HEK293T (cell line): ENCODE measurements around the gene KDM2B.

Experiments used
- CTCF ChIA-PET: fragments of 350-600 bp; formaldehyde crosslinking; extraction: SDS; loops from one replicate; lab custom pipeline; 2021; ENCODE audit warnings: antibody characterized with exemption, inconsistent platforms; lab: Yijun Ruan, JAX
- POLR2A ChIA-PET: fragments of 350-600 bp; formaldehyde crosslinking; extraction: SDS; loops from one replicate; lab custom pipeline; 2020; ENCODE audit warnings: antibody characterized with exemption, inconsistent platforms; lab: Yijun Ruan, JAX
- DNase-seq: peaks from one replicate; pipeline ENCODE4 v3.0.0; 2012; ENCODE audit warnings: mixed read lengths; ENCODE audit errors: extremely low spot score
- ARNT ChIP-seq: fragments of 450-650 bp; IDR thresholded peaks from 2 replicates; pipeline ENCODE4 v1.6.1; 2017; ENCODE audit warnings: mild to moderate bottlenecking
- BHLHE40 ChIP-seq: fragments of 450-650 bp; IDR thresholded peaks from 2 replicates; pipeline ENCODE4 v1.6.1; 2016; ENCODE audit warnings: mild to moderate bottlenecking, moderate library complexity, borderline replicate concordance
- CTBP1 ChIP-seq: fragments of 450-650 bp; IDR thresholded peaks from 2 replicates; pipeline ENCODE4 v1.6.1; 2016; ENCODE audit warnings: borderline replicate concordance
- ELF4 ChIP-seq: fragments of 450-650 bp; IDR thresholded peaks from 2 replicates; pipeline ENCODE4 v1.6.1; 2017; ENCODE audit warnings: antibody characterized with exemption
- FOXA1 ChIP-seq: fragments of 450-650 bp; IDR thresholded peaks from 2 replicates; pipeline ENCODE4 v1.6.1; 2016; ENCODE audit warnings: mild to moderate bottlenecking
- FOXK2 ChIP-seq: fragments of 450-650 bp; IDR thresholded peaks from 2 replicates; pipeline ENCODE4 v1.6.1; 2016; ENCODE audit warnings: mild to moderate bottlenecking
- FOXM1 ChIP-seq: fragments of 450-650 bp; IDR thresholded peaks from 2 replicates; pipeline ENCODE4 v1.6.1; 2017; ENCODE audit warnings: mild to moderate bottlenecking, borderline replicate concordance
- HDGF ChIP-seq: fragments of 450-650 bp; IDR thresholded peaks from 2 replicates; pipeline ENCODE4 v1.6.1; 2017; ENCODE audit warnings: antibody characterized with exemption, borderline replicate concordance
- L3MBTL2 ChIP-seq: fragments of 450-650 bp; conservative IDR thresholded peaks from 2 replicates; pipeline ENCODE4 v1.6.1; 2016; ENCODE audit warnings: mild to moderate bottlenecking
- LEF1 ChIP-seq: fragments of 450-650 bp; IDR thresholded peaks from 2 replicates; pipeline ENCODE4 v1.6.1; 2017; ENCODE audit warnings: mild to moderate bottlenecking, borderline replicate concordance
- NFRKB ChIP-seq: fragments of 450-650 bp; IDR thresholded peaks from 2 replicates; pipeline ENCODE4 v1.6.1; 2016; ENCODE audit warnings: mild to moderate bottlenecking, moderate library complexity
- PKNOX1 ChIP-seq: fragments of 450-650 bp; IDR thresholded peaks from 2 replicates; pipeline ENCODE4 v1.6.1; 2016
- SP1 ChIP-seq: fragments of 450-650 bp; IDR thresholded peaks from 2 replicates; pipeline ENCODE4 v1.6.1; 2017
- SUZ12 ChIP-seq: fragments of 450-650 bp; IDR thresholded peaks from 2 replicates; pipeline ENCODE4 v1.6.1; 2016; ENCODE audit warnings: mild to moderate bottlenecking
- TARDBP ChIP-seq: fragments of 450-650 bp; IDR thresholded peaks from 2 replicates; pipeline ENCODE4 v1.6.1; 2016
- ZNF384 ChIP-seq: fragments of 450-650 bp; IDR thresholded peaks from 2 replicates; pipeline ENCODE4 v1.6.1; 2016

KDM2B gene

DNA sequence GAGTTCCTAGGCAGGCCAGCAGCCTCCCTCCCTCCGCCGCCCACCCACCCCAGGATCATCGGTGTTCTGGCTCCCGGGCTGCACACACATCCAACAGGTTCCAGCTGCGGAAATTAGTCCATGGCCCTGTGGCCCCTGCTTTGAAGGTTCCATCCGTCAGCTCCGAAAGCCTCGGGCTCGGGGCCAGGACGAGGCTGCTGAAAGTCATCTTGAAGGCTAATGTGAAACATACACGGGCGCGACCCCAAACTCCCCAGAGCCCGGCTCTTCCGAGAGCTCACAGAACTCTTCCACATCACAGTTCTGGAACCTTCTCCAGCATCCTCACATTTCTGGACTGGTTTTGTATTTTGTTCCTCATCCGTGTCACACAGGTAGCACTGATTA, 19.8 kb downstream of the KDM2B start:
- POLR2A ChIA-PET = no interaction called here
- CTCF ChIA-PET = no interaction called here
- DNase-seq = no peak
- no peak for TF ChIP-seq ARNT
- TF ChIP-seq PKNOX1 = no peak
- TF ChIP-seq TARDBP = no peak
- TF ChIP-seq HDGF = no peak
- TF ChIP-seq SUZ12 = no peak
- no peak for TF ChIP-seq LEF1
- no peak for TF ChIP-seq BHLHE40
- TF ChIP-seq FOXK2 = no peak
- no peak for TF ChIP-seq ZNF384
- TF ChIP-seq NFRKB = no peak
- no peak for TF ChIP-seq SP1
- TF ChIP-seq L3MBTL2 = no peak
- TF ChIP-seq CTBP1 = no peak
- TF ChIP-seq FOXM1 = no peak
- no peak for TF ChIP-seq FOXA1
- TF ChIP-seq ELF4 = no peak

DNA sequence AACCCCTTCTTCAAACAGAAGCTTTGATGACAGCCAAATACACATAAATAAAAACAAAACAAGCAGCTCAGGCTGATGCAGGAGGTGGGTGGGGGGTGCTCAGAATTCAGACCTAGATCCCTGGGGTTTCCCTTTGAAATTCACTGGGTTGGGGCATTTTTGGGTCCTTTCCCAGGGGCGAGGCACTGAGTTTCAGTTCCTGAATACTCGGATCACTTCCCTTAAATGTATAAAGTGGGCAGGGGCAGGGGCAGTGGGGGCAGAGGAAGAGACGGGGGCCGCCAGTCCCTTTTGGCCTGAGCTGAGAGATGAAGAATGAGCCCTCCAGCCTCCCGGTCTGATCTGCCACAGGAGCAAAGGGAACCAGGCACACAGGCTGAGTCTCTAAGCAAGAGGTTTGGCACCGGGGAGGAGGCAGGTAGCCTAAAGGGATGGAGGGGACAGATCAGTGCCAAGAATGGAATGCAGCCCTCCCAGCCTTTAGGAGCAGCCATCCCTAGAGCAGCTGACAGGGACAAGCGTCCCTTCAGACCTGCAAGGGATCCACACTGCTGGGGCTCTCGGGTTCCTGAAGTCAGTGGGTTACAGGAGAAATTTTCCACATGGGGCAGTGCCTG, 20.3 kb downstream of the KDM2B start:
- no peak for TF ChIP-seq CTBP1
- TF ChIP-seq FOXA1 = no peak
- TF ChIP-seq FOXK2 = no peak
- TF ChIP-seq TARDBP = no peak
- no peak for TF ChIP-seq FOXM1
- TF ChIP-seq PKNOX1 = no peak
- no peak for TF ChIP-seq SP1
- no peak for TF ChIP-seq L3MBTL2
- TF ChIP-seq BHLHE40 = no peak
- no peak for TF ChIP-seq ZNF384
- no peak for TF ChIP-seq LEF1
- TF ChIP-seq ARNT = no peak
- TF ChIP-seq NFRKB = no peak
- TF ChIP-seq SUZ12 = no peak
- no peak for TF ChIP-seq ELF4
- TF ChIP-seq HDGF = no peak
- ChIA-PET POLR2A (no interaction called here), CTCF (no interaction called here)
- DNase-seq = no peak

GRCh38 chr12:121558956-121559355, 21.9 kb downstream of the KDM2B start:
- ChIA-PET POLR2A (no interaction called here), CTCF (no interaction called here)
- TF ChIP-seq FOXK2 (no peak), ELF4 (no peak), HDGF (no peak), BHLHE40 (no peak), TARDBP (no peak), NFRKB (no peak), FOXA1 (no peak), LEF1 (no peak), L3MBTL2 (no peak), CTBP1 (no peak), SP1 (no peak), ARNT (no peak), FOXM1 (no peak), ZNF384 (no peak), SUZ12 (no peak), PKNOX1 (no peak)
- no peak for DNase-seq

DNA sequence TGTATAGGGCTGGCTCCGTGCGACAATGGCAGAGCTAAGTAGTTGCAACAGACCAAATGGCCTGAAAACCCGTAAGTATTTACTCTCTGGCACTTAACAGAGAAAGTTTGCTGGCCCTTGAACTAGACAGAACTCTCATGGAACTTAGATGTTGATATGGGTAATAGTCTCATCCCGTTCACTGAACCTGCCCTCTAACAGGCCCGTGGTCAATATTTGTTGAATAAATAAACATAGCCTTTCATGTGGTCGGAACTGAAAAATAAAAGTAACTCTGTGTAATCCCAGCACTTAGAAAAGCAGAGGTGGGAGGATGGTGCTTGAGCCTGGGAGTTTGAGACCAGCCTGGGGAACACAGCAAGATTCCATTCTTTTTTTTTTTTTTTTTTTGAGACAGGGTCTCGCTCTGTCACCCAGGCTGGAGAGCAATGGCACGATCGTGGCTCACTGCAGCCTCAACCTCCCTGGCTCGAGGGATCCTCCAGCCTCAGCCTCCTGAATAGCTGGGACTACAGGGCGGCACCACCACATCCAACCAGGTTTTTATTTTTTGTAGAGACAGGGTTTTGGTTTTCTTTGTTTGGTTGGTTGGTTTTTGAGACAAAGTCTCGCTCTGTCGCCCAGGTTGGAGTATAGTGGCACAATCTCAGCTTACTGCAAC, 29.7 kb downstream of the KDM2B start:
- ChIA-PET POLR2A (no interaction called here), CTCF (interaction anchor here (0.7 kb wide), 1 partner anchor 224 kb away, joined by 3 read pairs; no protein-coding TSS in a partner anchor)
- DNase-seq = no peak
- TF ChIP-seq PKNOX1 = no peak
- no peak for TF ChIP-seq FOXA1
- TF ChIP-seq HDGF = no peak
- TF ChIP-seq TARDBP = no peak
- no peak for TF ChIP-seq BHLHE40
- TF ChIP-seq L3MBTL2 = no peak
- no peak for TF ChIP-seq SUZ12
- no peak for TF ChIP-seq LEF1
- no peak for TF ChIP-seq NFRKB
- no peak for TF ChIP-seq FOXM1
- no peak for TF ChIP-seq SP1
- no peak for TF ChIP-seq ARNT
- TF ChIP-seq ELF4 = no peak
- TF ChIP-seq CTBP1 = no peak
- TF ChIP-seq ZNF384 = no peak

DNA sequence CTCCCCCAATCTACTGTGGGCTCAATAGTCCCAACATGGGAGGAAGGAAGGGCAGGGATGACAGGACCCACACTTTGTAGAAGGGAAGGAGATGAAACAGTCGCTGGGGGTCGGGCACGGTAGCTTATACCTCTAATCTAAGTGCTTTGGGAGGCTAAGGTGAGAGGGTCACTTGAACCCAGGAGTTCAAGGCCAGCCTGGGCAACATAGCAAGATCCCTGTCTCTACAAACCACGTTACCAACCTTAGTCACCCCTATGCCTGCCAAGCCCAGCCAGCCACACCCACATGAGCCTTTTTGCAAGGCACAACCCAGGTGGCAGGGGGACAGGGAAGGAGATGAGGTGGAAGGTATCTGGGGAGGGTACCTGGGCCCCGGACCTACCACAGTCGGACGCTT, 31.7 kb downstream of the KDM2B start:
- POLR2A ChIA-PET = no interaction called here
- CTCF ChIA-PET = no interaction called here

More for the DNA sequence above, 31.7 kb downstream of the KDM2B start:
- DNase-seq = no peak
- TF ChIP-seq NFRKB (no peak), HDGF (no peak), SUZ12 (no peak), BHLHE40 (no peak), FOXA1 (no peak), ARNT (no peak), ZNF384 (no peak), FOXM1 (no peak), FOXK2 (no peak), TARDBP (no peak), CTBP1 (no peak), LEF1 (no peak), ELF4 (no peak), PKNOX1 (no peak)
